DOHH2 (cell line): Measurements from ENCODE around the gene FSCN2.

ENCODE experiments used
- H3F3A ChIP-seq: fragments of 200-600 bp; sonication (generic), shearing (Covaris generic); 2 replicates; pipeline ENCODE4 v1.6.0; 2016; ENCODE audit warnings: antibody characterized with exemption, mild to moderate bottlenecking; ENCODE audit not compliant: control insufficient read depth, insufficient read depth
- H3K27ac ChIP-seq: fragments of 200-600 bp; sonication (generic); 2 replicates; pipeline ENCODE4 v1.5.1; 2014; ENCODE audit warnings: low read depth, mild to moderate bottlenecking, low read length, moderate library complexity
- H3K27me3 ChIP-seq: fragments of 200-600 bp; sonication (generic); 2 replicates; pipeline ENCODE4 v1.6.1; 2014; ENCODE audit warnings: mild to moderate bottlenecking, low read length, mixed read lengths; ENCODE audit not compliant: control insufficient read depth
- H3K36me3 ChIP-seq: fragments of 200-600 bp; sonication (generic); 2 replicates; pipeline ENCODE4 v1.6.1; 2014; ENCODE audit warnings: mild to moderate bottlenecking, low read length, moderate library complexity, mixed read lengths; ENCODE audit not compliant: control insufficient read depth
- H3K4me1 ChIP-seq: fragments of 200-600 bp; sonication (generic); 2 replicates; pipeline ENCODE4 v1.6.1; 2014; ENCODE audit warnings: mild to moderate bottlenecking, low read length, mixed read lengths; ENCODE audit not compliant: control insufficient read depth
- H3K4me2 ChIP-seq: fragments of 200-600 bp; sonication (generic); 2 replicates; pipeline ENCODE4 v1.6.0; 2014; ENCODE audit warnings: mild to moderate bottlenecking, low read length, moderate library complexity
- H3K4me3 ChIP-seq: fragments of 200-600 bp; sonication (generic); 2 replicates; pipeline ENCODE4 v1.5.1; 2014; ENCODE audit warnings: mild to moderate bottlenecking, low read length, mixed read lengths
- H3K79me2 ChIP-seq: fragments of 200-600 bp; sonication (generic); 2 replicates; pipeline ENCODE4 v1.6.1; 2014; ENCODE audit warnings: mild to moderate bottlenecking, low read length, mixed read lengths; ENCODE audit not compliant: control insufficient read depth
- H3K9me2 ChIP-seq: fragments of 200-600 bp; sonication (generic); replicated peaks from 2 replicates; pipeline ENCODE4 v1.6.1; 2014; ENCODE audit warnings: mild to moderate bottlenecking, low read length, mixed read lengths; ENCODE audit not compliant: control insufficient read depth
- H3K9me3 ChIP-seq: fragments of 200-600 bp; sonication (generic); 2 replicates; pipeline ENCODE4 v1.6.1; 2014; ENCODE audit warnings: antibody characterized with exemption, low read length, mixed read lengths; ENCODE audit not compliant: control insufficient read depth, insufficient read depth
- H4K20me1 ChIP-seq: fragments of 200-600 bp; sonication (generic); 2 replicates; pipeline ENCODE4 v1.6.0; 2014; ENCODE audit warnings: low read depth, mild to moderate bottlenecking, antibody characterized with exemption, low read length, moderate library complexity; ENCODE audit not compliant: control insufficient read depth, insufficient read depth
- CTCF ChIP-seq: fragments of 200-600 bp; sonication (generic); IDR thresholded peaks from one replicate; pipeline ENCODE4 v1.5.1; 2014; ENCODE audit warnings: antibody characterized with exemption, mild to moderate bottlenecking, low read depth, low read length; ENCODE audit not compliant: poor library complexity, severe bottlenecking
- EZH2phosphoT487 ChIP-seq: fragments of 200-600 bp; sonication (generic); IDR thresholded peaks from 2 replicates; pipeline ENCODE4 v1.6.1; 2017; ENCODE audit warnings: borderline replicate concordance, mild to moderate bottlenecking, antibody characterized with exemption, low read length, moderate library complexity, mixed read lengths

Gene FSCN2

GRCh38 chr17:81539961-81540675 lies 11.9 kb downstream of the FSCN2 start:
- no peak overlapping the region for H3K4me2 ChIP-seq
- H4K20me1 ChIP-seq = no peaks in the 10 kb centered on the region
- H3K9me2 ChIP-seq = no peaks in the 10 kb centered on the region
- no peaks in the 10 kb centered on the region for H3K4me1 ChIP-seq
- H3K4me3 ChIP-seq = no peak overlapping the region
- H3K9me3 ChIP-seq = no peaks in the 10 kb centered on the region
- peaks cover 35% of the 10 kb centered on the region for H3K36me3 ChIP-seq
- no peak overlapping the region for H3K27ac ChIP-seq
- no peaks in the 10 kb centered on the region for H3K27me3 ChIP-seq
- no peaks in the 10 kb centered on the region; the same call in 1 of the 2 replicates for H3F3A ChIP-seq
- TF ChIP-seq CTCF = no peak
- TF ChIP-seq EZH2phosphoT487 = no peak
- no peaks in the 10 kb centered on the region for H3K79me2 ChIP-seq

GRCh38 chr17:81540676-81541027 lies 12.5 kb downstream of the FSCN2 start:
- Histone ChIP-seq H3K4me1 (no peaks in the 10 kb centered on the region), H3K79me2 (no peaks in the 10 kb centered on the region), H3K9me3 (no peaks in the 10 kb centered on the region), H3K27me3 (no peaks in the 10 kb centered on the region), H3K9me2 (no peaks in the 10 kb centered on the region), H3K36me3 (peaks cover 38% of the 10 kb centered on the region), H3K27ac (no peak overlapping the region), H3K4me3 (no peak overlapping the region), H3F3A (no peaks in the 10 kb centered on the region; the same call in 1 of the 2 replicates), H3K4me2 (no peak overlapping the region), H4K20me1 (no peaks in the 10 kb centered on the region)
- TF ChIP-seq CTCF = no peak
- TF ChIP-seq EZH2phosphoT487 = no peak

DNA sequence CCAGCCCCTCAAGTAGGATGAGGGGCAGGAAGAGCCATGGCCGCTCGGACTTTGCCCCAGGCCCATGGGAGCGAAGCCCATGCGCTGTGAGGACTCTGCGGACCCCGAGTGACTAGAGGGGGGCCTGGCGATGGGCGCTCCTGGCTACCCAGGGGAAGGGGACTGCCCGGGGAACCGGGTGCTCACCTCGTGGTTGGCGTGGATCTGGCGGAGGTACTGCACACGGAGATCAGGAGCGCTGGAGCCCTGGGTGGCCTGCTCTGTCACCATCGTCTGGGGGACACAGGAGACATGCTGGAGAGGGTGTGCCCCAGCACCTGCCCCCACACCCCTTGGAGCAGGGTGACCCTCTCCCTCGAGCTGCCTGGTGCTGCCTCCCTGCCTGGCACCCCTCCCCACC lies 12.9 kb downstream of the FSCN2 start:
- Histone ChIP-seq H4K20me1 (no peaks in the 10 kb centered on the region), H3K79me2 (no peaks in the 10 kb centered on the region), H3K4me2 (no peak overlapping the region), H3K27ac (no peak overlapping the region), H3K36me3 (peaks cover 43% of the 10 kb centered on the region), H3K9me2 (no peaks in the 10 kb centered on the region), H3K4me3 (no peak overlapping the region), H3K4me1 (no peaks in the 10 kb centered on the region), H3K27me3 (no peaks in the 10 kb centered on the region), H3K9me3 (no peaks in the 10 kb centered on the region), H3F3A (no peaks in the 10 kb centered on the region; the same call in 1 of the 2 replicates)
- TF ChIP-seq EZH2phosphoT487 (no peak), CTCF (no peak)
